Osteocyte (in vitro differentiated cells): Measurements from ENCODE around the gene ARHGAP35. TPM values are rescaled to one million over a fixed set of nuclear protein-coding genes. Genes with fewer than 3 reads are reported as not detected.
"Not testable (repeated sequence)": the region's sequence is repeated elsewhere in the genome, so short reads cannot be mapped to it uniquely, and the experiment has no call there.

ENCODE experiments used
- DNase-seq: peaks from one replicate; pipeline ENCODE4 v3.0.0; 2021; ENCODE audit warnings: mixed read lengths; ENCODE audit not compliant: unreplicated experiment; ENCODE audit errors: extremely low spot score
- H3K27ac Mint-ChIP-seq: one replicate; pipeline ENCODE4 v1.8.0; 2021; ENCODE audit warnings: mild to moderate bottlenecking, mixed read lengths; ENCODE audit not compliant: unreplicated experiment
- H3K27me3 Mint-ChIP-seq: one replicate; pipeline ENCODE4 v1.8.0; 2021; ENCODE audit warnings: mixed read lengths; ENCODE audit not compliant: unreplicated experiment
- H3K36me3 Mint-ChIP-seq: one replicate; pipeline ENCODE4 v1.8.0; 2021; ENCODE audit warnings: mixed read lengths; ENCODE audit not compliant: unreplicated experiment
- H3K4me1 Mint-ChIP-seq: one replicate; pipeline ENCODE4 v1.8.0; 2021; ENCODE audit warnings: mixed read lengths; ENCODE audit not compliant: unreplicated experiment
- H3K4me3 Mint-ChIP-seq: one replicate; pipeline ENCODE4 v1.8.0; 2021; ENCODE audit warnings: mild to moderate bottlenecking, moderate library complexity, mixed read lengths; ENCODE audit not compliant: unreplicated experiment
- H3K9me3 Mint-ChIP-seq: one replicate; pipeline ENCODE4 v1.8.0; 2021; ENCODE audit warnings: mixed read lengths; ENCODE audit not compliant: unreplicated experiment
- total RNA-seq: library from RNA; stranded (reverse); gene quantifications from 2 replicates; pipeline ENCODE4 v1.2.1, GENCODE V29; 2021
- TF ChIP-seq, protein P1 (sequence below): fragments of 200-600 bp; sonication (generic); IDR thresholded peaks from 2 replicates; pipeline ENCODE4 v1.5.0; 2021; ENCODE audit warnings: antibody characterized with exemption, mild to moderate bottlenecking, moderate library complexity

The ARHGAP35 gene
- total RNA-seq, 1 donor from 2014 or later = 107 TPM

DNA sequence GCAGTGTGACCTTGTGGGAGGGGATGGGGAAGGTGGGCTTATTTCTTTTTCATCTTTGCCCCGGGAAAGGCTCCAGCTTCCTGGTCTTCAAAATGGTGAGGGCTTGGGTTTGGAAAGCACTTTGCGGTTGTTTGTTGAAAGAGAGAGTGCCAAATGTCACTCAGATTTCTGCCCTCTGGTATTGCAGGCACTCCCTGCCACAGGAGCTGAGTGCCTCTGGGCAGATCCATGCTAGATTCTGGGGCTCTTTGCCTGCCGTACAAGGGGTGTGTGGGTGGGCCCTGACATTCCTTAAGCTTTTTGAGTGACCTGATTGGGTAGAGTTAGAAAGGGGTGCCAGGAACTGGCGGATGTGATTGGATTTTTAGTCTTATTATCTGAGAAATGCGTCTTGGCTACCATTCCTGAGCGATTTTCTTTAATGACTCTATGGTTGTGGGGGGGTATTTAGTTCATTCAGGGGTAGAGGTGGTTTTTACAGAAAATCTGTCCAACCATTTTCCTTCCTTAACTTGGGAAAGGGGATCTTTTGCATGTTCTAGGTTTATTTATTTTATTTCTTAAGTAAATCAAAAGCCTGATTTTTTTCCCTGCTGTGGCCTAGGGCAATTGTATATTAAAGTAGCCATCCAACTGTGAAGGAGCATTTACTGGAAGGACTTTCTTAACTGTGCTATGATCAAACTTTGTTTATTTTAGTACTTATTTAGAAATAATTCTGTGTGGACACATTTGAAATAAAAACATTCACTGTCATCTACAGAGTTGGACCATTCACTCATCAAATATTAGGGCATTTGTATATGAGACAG lies 3.2 kb downstream of the ARHGAP35 start:
- Mint-ChIP-seq H3K4me1 (peaks cover 6% of the 10 kb centered on the region), H3K4me3 (no peak overlapping the region), H3K27ac (no peak overlapping the region), H3K36me3 (peaks cover 2% of the 10 kb centered on the region), H3K27me3 (no peaks in the 10 kb centered on the region), H3K9me3 (no peaks in the 10 kb centered on the region)
- no peak for DNase-seq
- TF ChIP-seq, protein P1, sequence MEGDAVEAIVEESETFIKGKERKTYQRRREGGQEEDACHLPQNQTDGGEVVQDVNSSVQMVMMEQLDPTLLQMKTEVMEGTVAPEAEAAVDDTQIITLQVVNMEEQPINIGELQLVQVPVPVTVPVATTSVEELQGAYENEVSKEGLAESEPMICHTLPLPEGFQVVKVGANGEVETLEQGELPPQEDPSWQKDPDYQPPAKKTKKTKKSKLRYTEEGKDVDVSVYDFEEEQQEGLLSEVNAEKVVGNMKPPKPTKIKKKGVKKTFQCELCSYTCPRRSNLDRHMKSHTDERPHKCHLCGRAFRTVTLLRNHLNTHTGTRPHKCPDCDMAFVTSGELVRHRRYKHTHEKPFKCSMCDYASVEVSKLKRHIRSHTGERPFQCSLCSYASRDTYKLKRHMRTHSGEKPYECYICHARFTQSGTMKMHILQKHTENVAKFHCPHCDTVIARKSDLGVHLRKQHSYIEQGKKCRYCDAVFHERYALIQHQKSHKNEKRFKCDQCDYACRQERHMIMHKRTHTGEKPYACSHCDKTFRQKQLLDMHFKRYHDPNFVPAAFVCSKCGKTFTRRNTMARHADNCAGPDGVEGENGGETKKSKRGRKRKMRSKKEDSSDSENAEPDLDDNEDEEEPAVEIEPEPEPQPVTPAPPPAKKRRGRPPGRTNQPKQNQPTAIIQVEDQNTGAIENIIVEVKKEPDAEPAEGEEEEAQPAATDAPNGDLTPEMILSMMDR = no peak

DNA sequence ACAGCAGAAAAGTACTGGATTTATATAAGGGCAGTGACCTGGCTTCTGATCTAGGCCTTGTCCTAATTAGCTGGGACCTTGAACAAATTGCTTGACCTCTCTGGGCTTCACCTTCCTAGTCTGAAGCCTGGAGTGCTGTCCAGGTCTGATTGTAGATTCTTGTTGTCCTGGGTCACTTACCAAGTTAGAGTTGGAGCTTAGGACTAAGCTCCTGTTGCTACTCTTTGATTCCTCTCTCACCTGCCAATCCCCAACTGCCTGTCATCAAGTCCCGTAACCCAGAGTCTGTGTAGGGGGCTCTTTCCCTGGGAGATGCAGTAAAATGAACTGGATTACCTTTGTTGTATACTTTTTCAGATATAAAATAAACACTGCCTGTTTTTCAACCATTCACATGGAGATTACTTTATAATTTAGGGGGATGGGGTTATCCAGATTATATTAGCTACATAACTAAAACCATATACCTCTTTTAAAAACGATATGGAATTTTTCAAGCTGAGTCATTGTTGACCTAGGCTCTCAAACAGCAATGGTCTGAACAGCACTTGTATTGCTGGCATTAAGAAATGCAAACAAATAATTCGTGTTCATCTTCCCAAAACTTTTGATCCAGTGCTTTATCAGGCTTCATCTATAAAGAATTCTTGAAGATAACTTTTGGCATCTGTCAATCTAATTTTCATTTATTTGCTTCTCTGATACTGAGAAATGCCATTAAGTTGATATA lies 5.8 kb downstream of the ARHGAP35 start:
- TF ChIP-seq, protein P1 = no peak
- Mint-ChIP-seq H3K4me1 (peaks cover 8% of the 10 kb centered on the region), H3K9me3 (no peaks in the 10 kb centered on the region), H3K27ac (peak overlapping the region; percentile 84), H3K36me3 (peaks cover 2% of the 10 kb centered on the region), H3K4me3 (peak overlapping the region; percentile 8), H3K27me3 (no peaks in the 10 kb centered on the region)
- no peak for DNase-seq

DNA sequence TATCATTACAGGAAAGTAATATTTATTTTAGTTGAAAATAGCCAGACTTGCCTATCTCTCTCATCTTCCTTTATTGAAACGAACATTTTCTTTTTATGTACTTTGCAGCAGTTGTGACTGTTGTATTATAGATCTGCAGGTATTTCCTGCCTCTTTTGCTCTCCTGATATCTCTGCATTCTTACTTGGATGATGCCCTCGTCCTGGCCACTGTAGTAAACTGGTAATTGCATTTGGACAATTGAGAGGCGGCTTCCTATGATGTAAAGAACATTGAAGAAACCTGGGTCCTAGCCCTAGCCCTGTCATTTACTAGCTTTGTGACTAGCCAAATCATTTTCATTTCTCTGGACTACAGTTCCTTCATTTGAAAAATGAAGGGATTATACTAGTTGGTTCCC lies 6.4 kb downstream of the ARHGAP35 start:
- TF ChIP-seq, protein P1 = no peak
- H3K9me3 Mint-ChIP-seq = no peaks in the 10 kb centered on the region

DNA sequence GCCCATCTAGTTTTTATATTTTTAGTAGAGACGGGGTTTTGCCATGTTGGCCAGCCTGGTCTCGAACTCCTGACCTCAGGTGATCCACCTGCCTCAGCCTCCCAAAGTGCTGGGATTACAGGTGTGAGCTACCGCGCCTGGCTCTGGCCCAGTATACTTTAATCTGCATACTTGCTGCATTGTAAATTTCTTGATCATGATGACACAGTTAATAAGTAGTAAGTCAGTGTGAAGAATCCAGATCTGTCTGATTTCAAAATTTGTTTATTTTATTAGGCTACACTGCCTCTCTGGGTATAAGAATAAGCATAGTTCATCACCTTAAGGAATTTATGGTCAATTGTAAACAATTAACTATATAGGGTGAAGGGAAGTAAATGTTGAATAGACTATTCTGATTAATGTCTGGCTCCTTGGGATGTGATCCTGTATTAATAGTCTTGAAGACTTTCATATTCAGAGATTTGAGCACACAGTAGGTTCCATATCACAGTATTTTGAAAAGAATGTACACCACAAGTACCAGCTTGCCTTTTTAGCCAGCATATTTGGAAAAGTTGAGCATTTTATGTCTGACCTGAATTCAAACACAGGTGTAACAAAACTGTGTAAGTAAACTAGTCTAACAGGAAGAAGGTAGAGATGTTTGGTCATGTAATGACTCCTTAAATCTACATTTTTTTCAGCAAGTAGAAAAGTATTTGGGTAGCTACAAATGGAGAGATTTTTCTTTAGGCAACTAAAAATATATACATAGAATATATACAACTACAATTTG lies 7.4 kb downstream of the ARHGAP35 start:
- TF ChIP-seq, protein P1 = no peak
- peaks cover 18% of the 10 kb centered on the region for H3K4me1 Mint-ChIP-seq
- no peaks in the 10 kb centered on the region for H3K9me3 Mint-ChIP-seq
- H3K36me3 Mint-ChIP-seq = peaks cover 6% of the 10 kb centered on the region
- H3K27ac Mint-ChIP-seq = peak overlapping the region; percentile 84
- H3K27me3 Mint-ChIP-seq = no peaks in the 10 kb centered on the region
- DNase-seq = no peak
- H3K4me3 Mint-ChIP-seq = no peak overlapping the region

More for the DNA sequence above, 6.4 kb downstream of the ARHGAP35 start:
- Mint-ChIP-seq H3K27ac (peak overlapping the region; percentile 84), H3K36me3 (peaks cover 2% of the 10 kb centered on the region), H3K4me1 (peaks cover 11% of the 10 kb centered on the region), H3K27me3 (no peaks in the 10 kb centered on the region), H3K4me3 (peak overlapping the region; percentile 19)
- DNase-seq = no peak

DNA sequence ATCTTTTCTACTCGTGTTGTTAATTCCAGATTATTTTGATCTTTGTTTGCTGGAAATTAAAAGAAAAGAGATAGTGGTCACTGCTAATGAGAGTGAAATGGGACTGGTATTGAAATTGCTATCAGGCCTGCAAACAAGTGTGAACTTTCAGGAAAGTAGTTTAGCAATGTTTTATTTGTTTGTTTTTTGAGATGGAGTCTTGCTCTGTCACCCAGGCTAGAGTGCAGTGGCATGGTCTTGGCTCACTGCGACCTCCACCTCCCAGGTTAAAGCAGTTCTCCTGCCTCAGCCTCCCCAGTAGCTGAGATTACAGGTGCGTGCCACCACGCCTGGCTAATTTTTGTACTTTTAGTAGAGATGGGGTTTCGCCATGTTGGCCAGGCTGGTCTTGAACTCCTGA lies 10.4 kb downstream of the ARHGAP35 start:
- not testable (repeated sequence) for H3K36me3 Mint-ChIP-seq, H3K9me3 Mint-ChIP-seq, H3K4me3 Mint-ChIP-seq, H3K27me3 Mint-ChIP-seq, DNase-seq, H3K27ac Mint-ChIP-seq
- H3K4me1 Mint-ChIP-seq = peaks cover 31% of the 10 kb centered on the region
